ENCODE data around the gene NUSAP1.

The NUSAP1 gene

DNA sequence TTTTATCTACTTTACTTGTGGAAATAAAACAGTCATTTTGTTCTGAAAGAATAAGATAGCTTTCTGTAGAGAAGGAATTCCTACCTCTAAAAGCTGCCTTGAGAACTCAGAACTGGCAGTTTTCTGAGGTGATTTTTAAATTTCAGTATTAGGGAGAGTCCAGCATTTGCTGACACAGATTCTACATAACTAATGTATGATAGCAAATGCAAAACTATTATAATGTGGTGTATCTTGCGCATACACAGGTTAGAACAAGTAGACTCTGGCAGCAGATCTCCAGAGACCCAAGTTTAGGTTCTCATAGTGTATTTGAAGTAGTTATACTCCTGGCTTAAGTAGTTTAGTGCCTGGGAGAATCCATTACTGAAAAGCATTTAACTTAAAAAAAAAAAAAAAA, 31.1 kb upstream of the NUSAP1 start:
- Histone ChIP-seq H3K18ac (ENCODE audit: low read length) (no peak overlapping the region), H2BK12ac (ENCODE audit: low read length) (no peak overlapping the region), H3K4me2 (ENCODE audit: insufficient read depth, low read length, poor library complexity, severe bottlenecking) (no peak overlapping the region), H2AK5ac (ENCODE audit: low read depth, low read length) (no peak overlapping the region), H2BK15ac (ENCODE audit: low read length) (no peak overlapping the region), H3K36me3 (replicated peaks in 1 of 2; ENCODE audit: control insufficient read depth in 2 of 2, insufficient read depth in 2 of 2, low read length in 2 of 2) (peaks cover 8 to 83% of the 10 kb centered on the region in 2 donors), H3K4me3 (ENCODE audit: low read length in 2 of 2) (no peak overlapping the region), H3K4ac (ENCODE audit: low read length) (no peak overlapping the region), H3K27me3 (ENCODE audit: control insufficient read depth in 3 of 3, insufficient read depth in 3 of 3, low read depth in 1 of 3, low read length in 3 of 3) (no peaks in the 10 kb centered on the region), H3K4me1 (ENCODE audit: control insufficient read depth in 2 of 2, insufficient read depth in 1 of 2, low read depth in 1 of 2, low read length in 2 of 2) (peaks cover 0 to 4% of the 10 kb centered on the region in 2 donors), H3K79me1 (ENCODE audit: low read depth, low read length) (peaks cover 4% of the 10 kb centered on the region), H2BK5ac (ENCODE audit: low read length) (no peak overlapping the region), H2AFZ (ENCODE audit: low read length) (no peak overlapping the region), H2BK120ac (ENCODE audit: low read depth, low read length) (no peak overlapping the region), H3K9ac (ENCODE audit: low read depth, low read length, poor library complexity) (no peak overlapping the region), H3K23ac (ENCODE audit: low read depth, low read length, poor library complexity) (no peak overlapping the region), H4K8ac (ENCODE audit: low read depth, low read length) (no peak overlapping the region), H3K14ac (ENCODE audit: low read length) (no peak overlapping the region), H4K91ac (ENCODE audit: low read depth, low read length, poor library complexity) (no peak overlapping the region), H3K27ac (replicated peaks; ENCODE audit: low read length) (no peak overlapping the region), H3K9me3 (replicated peaks in 1 of 2; ENCODE audit: control insufficient read depth in 2 of 2, insufficient read depth in 1 of 2, low read depth in 1 of 2, low read length in 2 of 2) (no peaks in the 10 kb centered on the region)
- no CpG with 5 or more reads among the region's 1 CpG for WGBS, 2 donors (ENCODE audit: extremely low coverage in 2 of 2, insufficient read length in 2 of 2, insufficient replicate concordance in 1 of 2)
- DNase-seq (ENCODE audit: low spot score), result no peak

- Histone ChIP-seq H2AK5ac (ENCODE audit: low read depth, low read length) (no peak overlapping the region), H3K36me3 (replicated peaks in 1 of 2; ENCODE audit: control insufficient read depth in 2 of 2, insufficient read depth in 2 of 2, low read length in 2 of 2) (peaks cover 5 to 81% of the 10 kb centered on the region in 2 donors), H3K4me2 (ENCODE audit: insufficient read depth, low read length, poor library complexity, severe bottlenecking) (no peak overlapping the region), H3K4me1 (ENCODE audit: control insufficient read depth in 2 of 2, insufficient read depth in 1 of 2, low read depth in 1 of 2, low read length in 2 of 2) (peaks cover 0 to 4% of the 10 kb centered on the region in 2 donors), H2BK12ac (ENCODE audit: low read length) (no peak overlapping the region), H3K9ac (ENCODE audit: low read depth, low read length, poor library complexity) (no peak overlapping the region), H3K4ac (ENCODE audit: low read length) (no peak overlapping the region), H3K79me1 (ENCODE audit: low read depth, low read length) (no peaks in the 10 kb centered on the region), H4K91ac (ENCODE audit: low read depth, low read length, poor library complexity) (no peak overlapping the region), H2BK5ac (ENCODE audit: low read length) (no peak overlapping the region), H4K8ac (ENCODE audit: low read depth, low read length) (no peak overlapping the region), H2BK15ac (ENCODE audit: low read length) (no peak overlapping the region), H3K9me3 (replicated peaks in 1 of 2; ENCODE audit: control insufficient read depth in 2 of 2, insufficient read depth in 1 of 2, low read depth in 1 of 2, low read length in 2 of 2) (no peaks in the 10 kb centered on the region), H3K14ac (ENCODE audit: low read length) (no peak overlapping the region), H3K18ac (ENCODE audit: low read length) (no peak overlapping the region), H3K27me3 (ENCODE audit: control insufficient read depth in 3 of 3, insufficient read depth in 3 of 3, low read depth in 1 of 3, low read length in 3 of 3) (no peaks in the 10 kb centered on the region), H3K27ac (replicated peaks; ENCODE audit: low read length) (no peak overlapping the region), H2BK120ac (ENCODE audit: low read depth, low read length) (no peak overlapping the region), H3K4me3 (ENCODE audit: low read length in 2 of 2) (no peak overlapping the region), H3K23ac (ENCODE audit: low read depth, low read length, poor library complexity) (no peak overlapping the region), H2AFZ (ENCODE audit: low read length) (no peak overlapping the region)
- no peak for DNase-seq (ENCODE audit: low spot score)
- WGBS, 2 donors (ENCODE audit: extremely low coverage in 2 of 2, insufficient read length in 2 of 2, insufficient replicate concordance in 1 of 2), result no CpG with 5 or more reads among the region's 3 CpGs
These were observed 28.4 kb upstream of the NUSAP1 start for GRCh38 chr15:41304149-41304770.

DNA sequence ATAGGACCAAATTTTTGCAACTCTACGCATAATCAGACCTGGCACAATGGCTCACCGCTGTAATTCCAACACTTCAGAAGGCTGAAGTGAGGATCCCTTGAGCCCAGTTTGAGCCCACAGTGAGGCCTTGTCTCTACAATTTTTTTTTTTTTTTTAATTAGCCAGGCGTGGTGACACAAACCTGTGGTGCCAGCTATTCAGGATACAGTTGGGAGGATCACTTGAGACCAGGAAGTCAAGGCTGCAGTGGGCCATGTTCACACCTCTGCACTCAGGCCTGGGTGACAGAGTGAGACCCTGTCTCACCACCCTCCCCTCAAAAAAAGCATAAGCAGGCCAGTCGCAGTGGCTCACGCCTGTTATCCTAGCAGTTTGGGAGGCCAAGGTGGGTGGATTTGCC, 25.0 kb upstream of the NUSAP1 start:
- no peak overlapping the region for H3K4ac ChIP-seq (ENCODE audit: low read length)
- H2BK12ac ChIP-seq (ENCODE audit: low read length), result no peak overlapping the region
- H2BK5ac ChIP-seq (ENCODE audit: low read length), result no peak overlapping the region
- H4K91ac ChIP-seq (ENCODE audit: low read depth, low read length, poor library complexity), result no peak overlapping the region
- H3K4me1 ChIP-seq (ENCODE audit: control insufficient read depth in 2 of 2, insufficient read depth in 1 of 2, low read depth in 1 of 2, low read length in 2 of 2), result peaks cover 0 to 4% of the 10 kb centered on the region in 2 donors
- H3K23ac ChIP-seq (ENCODE audit: low read depth, low read length, poor library complexity), result no peak overlapping the region
- H3K4me3 ChIP-seq (ENCODE audit: low read length in 2 of 2), result no peak overlapping the region
- H2BK120ac ChIP-seq (ENCODE audit: low read depth, low read length), result no peak overlapping the region
- H3K9ac ChIP-seq (ENCODE audit: low read depth, low read length, poor library complexity), result no peak overlapping the region
- no CpG with 5 or more reads among the region's 5 CpGs for WGBS, 2 donors (ENCODE audit: extremely low coverage in 2 of 2, insufficient read length in 2 of 2, insufficient replicate concordance in 1 of 2)
- H3K79me1 ChIP-seq (ENCODE audit: low read depth, low read length), result no peaks in the 10 kb centered on the region
- H4K8ac ChIP-seq (ENCODE audit: low read depth, low read length), result no peak overlapping the region
- DNase-seq (ENCODE audit: low spot score), result no peak
- H2AK5ac ChIP-seq (ENCODE audit: low read depth, low read length), result no peak overlapping the region
- H3K9me3 ChIP-seq (replicated peaks in 1 of 2; ENCODE audit: control insufficient read depth in 2 of 2, insufficient read depth in 1 of 2, low read depth in 1 of 2, low read length in 2 of 2), result no peaks in the 10 kb centered on the region
- H2AFZ ChIP-seq (ENCODE audit: low read length), result no peak overlapping the region
- no peak overlapping the region for H3K14ac ChIP-seq (ENCODE audit: low read length)
- peaks cover 7 to 80% of the 10 kb centered on the region in 2 donors for H3K36me3 ChIP-seq (replicated peaks in 1 of 2; ENCODE audit: control insufficient read depth in 2 of 2, insufficient read depth in 2 of 2, low read length in 2 of 2)
- H3K27ac ChIP-seq (replicated peaks; ENCODE audit: low read length), result no peak overlapping the region
- H3K4me2 ChIP-seq (ENCODE audit: insufficient read depth, low read length, poor library complexity, severe bottlenecking), result no peak overlapping the region
- no peak overlapping the region for H3K18ac ChIP-seq (ENCODE audit: low read length)
- H2BK15ac ChIP-seq (ENCODE audit: low read length), result no peak overlapping the region
- no peaks in the 10 kb centered on the region for H3K27me3 ChIP-seq (ENCODE audit: control insufficient read depth in 3 of 3, insufficient read depth in 3 of 3, low read depth in 1 of 3, low read length in 3 of 3)

DNA sequence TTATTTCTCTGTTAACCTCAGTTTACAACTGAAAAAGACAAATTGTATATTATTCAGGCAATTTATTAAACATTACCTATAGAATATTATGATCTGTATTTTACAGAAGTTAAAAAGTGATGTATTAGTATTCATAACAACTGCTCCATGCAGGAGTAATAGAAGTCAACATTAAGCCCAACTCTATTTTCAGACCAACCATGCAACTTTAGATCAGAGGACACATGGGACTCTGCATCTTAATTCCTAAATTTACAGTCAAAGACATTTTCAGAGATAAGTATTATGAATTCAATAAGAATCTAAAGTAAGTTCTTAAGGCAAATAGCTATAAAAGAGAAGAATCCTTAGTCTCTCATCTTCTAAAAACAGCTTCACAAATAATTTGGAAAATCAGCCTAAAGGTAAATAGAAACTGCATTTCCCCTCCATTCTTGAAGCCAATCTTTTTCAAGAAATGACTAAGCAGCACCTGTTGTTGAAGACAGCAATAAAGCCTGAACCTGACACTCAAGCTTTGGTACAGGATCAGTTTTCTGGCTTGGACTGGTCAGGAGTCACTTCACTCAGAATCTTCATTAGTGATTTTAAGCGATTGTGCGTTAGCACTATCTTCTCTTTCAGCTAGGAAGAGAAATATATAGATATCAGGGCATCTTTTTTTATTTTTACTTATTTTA, 23.3 kb upstream of the NUSAP1 start:
- no peaks in the 10 kb centered on the region for H3K9me3 ChIP-seq (replicated peaks in 1 of 2; ENCODE audit: control insufficient read depth in 2 of 2, insufficient read depth in 1 of 2, low read depth in 1 of 2, low read length in 2 of 2)
- no peak overlapping the region for H3K4me2 ChIP-seq (ENCODE audit: insufficient read depth, low read length, poor library complexity, severe bottlenecking)
- H2BK15ac ChIP-seq (ENCODE audit: low read length), result no peak overlapping the region
- H2BK120ac ChIP-seq (ENCODE audit: low read depth, low read length), result no peak overlapping the region
- no peak overlapping the region for H3K18ac ChIP-seq (ENCODE audit: low read length)
- no CpG with 5 or more reads among the region's 2 CpGs for WGBS, 2 donors (ENCODE audit: extremely low coverage in 2 of 2, insufficient read length in 2 of 2, insufficient replicate concordance in 1 of 2)
- no peaks in the 10 kb centered on the region for H3K79me1 ChIP-seq (ENCODE audit: low read depth, low read length)
- H3K27ac ChIP-seq (replicated peaks; ENCODE audit: low read length), result no peak overlapping the region
- H2BK12ac ChIP-seq (ENCODE audit: low read length), result no peak overlapping the region
- no peak for DNase-seq (ENCODE audit: low spot score)
- H3K36me3 ChIP-seq (replicated peaks in 1 of 2; ENCODE audit: control insufficient read depth in 2 of 2, insufficient read depth in 2 of 2, low read length in 2 of 2), result peaks cover 8 to 80% of the 10 kb centered on the region in 2 donors
- no peak overlapping the region for H2BK5ac ChIP-seq (ENCODE audit: low read length)
- no peak overlapping the region for H2AK5ac ChIP-seq (ENCODE audit: low read depth, low read length)
- H3K23ac ChIP-seq (ENCODE audit: low read depth, low read length, poor library complexity), result no peak overlapping the region
- no peak overlapping the region for H3K14ac ChIP-seq (ENCODE audit: low read length)
- no peak overlapping the region for H3K4ac ChIP-seq (ENCODE audit: low read length)
- H4K91ac ChIP-seq (ENCODE audit: low read depth, low read length, poor library complexity), result no peak overlapping the region
- no peak overlapping the region for H3K4me3 ChIP-seq (ENCODE audit: low read length in 2 of 2)
- no peak overlapping the region for H3K9ac ChIP-seq (ENCODE audit: low read depth, low read length, poor library complexity)
- H3K27me3 ChIP-seq (ENCODE audit: control insufficient read depth in 3 of 3, insufficient read depth in 3 of 3, low read depth in 1 of 3, low read length in 3 of 3), result no peaks in the 10 kb centered on the region
- H2AFZ ChIP-seq (ENCODE audit: low read length), result no peak overlapping the region
- H4K8ac ChIP-seq (ENCODE audit: low read depth, low read length), result no peak overlapping the region
- peaks cover 0 to 1% of the 10 kb centered on the region in 2 donors for H3K4me1 ChIP-seq (ENCODE audit: control insufficient read depth in 2 of 2, insufficient read depth in 1 of 2, low read depth in 1 of 2, low read length in 2 of 2)
